Erythroblast (primary cell): Measurements from ENCODE around the gene MGME1.

ENCODE experiments used
- GATA1 ChIP-seq: IDR thresholded peaks from 2 replicates; pipeline ENCODE4 v1.6.1; 2011; ENCODE audit warnings: low read depth, mild to moderate bottlenecking, control low read depth, low read length, moderate library complexity
- POLR2A ChIP-seq: IDR thresholded peaks from 2 replicates; pipeline ENCODE4 v1.6.1; 2011; ENCODE audit warnings: mild to moderate bottlenecking, low read length

DNA sequence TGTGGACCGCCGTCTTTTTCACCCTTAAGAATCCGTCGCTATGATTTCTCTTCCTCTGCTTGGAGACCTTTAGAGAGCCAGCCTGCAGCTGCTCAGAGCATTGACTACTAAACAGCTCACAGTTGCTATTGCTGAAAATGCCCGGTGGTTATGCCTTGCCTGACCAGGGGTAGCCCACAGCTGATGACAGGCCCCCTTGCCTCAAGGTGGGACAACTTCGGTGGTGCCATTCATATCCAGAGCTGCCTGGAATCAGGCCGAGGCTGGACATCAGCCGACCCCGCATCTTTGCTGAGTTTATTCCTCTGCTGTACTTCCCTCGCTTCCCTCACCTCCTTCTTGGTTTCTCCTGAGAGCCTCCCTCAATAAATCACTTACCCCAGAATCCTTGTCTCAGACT is 49.3 kb downstream of the MGME1 start:
- TF ChIP-seq POLR2A (no peak), GATA1 (no peak)
